ENCODE measurements around the gene DNM2. TPM values are rescaled to one million over a fixed set of nuclear protein-coding genes. Genes with fewer than 3 reads are reported as not detected.
A peak's percentile ranks its signal among the peaks of the same experiment; 100 is the strongest.

Gene DNM2
- total and polyA plus RNA-seq, 9 of the 15 experiments (the other 6 are each of a cell fraction or from before 2014, with no cell fraction given) = 2.2 to 161 (median 72.6) TPM

- TF ChIP-seq BRF1 (IDR thresholded peaks at IDR 0.05; ENCODE audit: borderline replicate concordance, extremely low read depth, insufficient read length) (no peak), CCNT2 (IDR thresholded peaks at IDR 0.05; ENCODE audit: borderline replicate concordance, extremely low read depth, insufficient read length, low read depth, low read length) (peak; percentile 49), MYNN (IDR thresholded peaks at IDR 0.05) (no peak), MYNN (CRISPR knock-in tag; IDR thresholded peaks at IDR 0.05) (no peak), SOX6 (IDR thresholded peaks at IDR 0.05) (peak; percentile 100), NFYB (IDR thresholded peaks at IDR 0.05; ENCODE audit: extremely low read depth, insufficient read length) (no peak), EP300 (IDR thresholded peaks at IDR 0.05; ENCODE audit: low read length) (peak; percentile 66; the same call in 1 of the 2 replicates), BHLHE40 (IDR thresholded peaks at IDR 0.05; ENCODE audit: low read length) (peak; percentile 60; the same call in 1 of the 2 replicates), RHOXF2B (CRISPR knock-in tag; conservative IDR thresholded peaks at IDR 0.05) (no peak), ZFP91 (CRISPR knock-in tag; IDR thresholded peaks at IDR 0.05) (no peak), HNRNPL (IDR thresholded peaks at IDR 0.05; ENCODE audit: low read depth, low read length) (no peak), HDAC3 (IDR thresholded peaks at IDR 0.05; ENCODE audit: borderline replicate concordance, partially characterized antibody) (peak; percentile 37), ZNF707 (CRISPR knock-in tag; conservative IDR thresholded peaks at IDR 0.05) (peak; percentile 81), ATF7 (IDR thresholded peaks at IDR 0.05) (peak; percentile 58), HOMEZ (CRISPR knock-in tag; IDR thresholded peaks at IDR 0.05) (no peak), KDM1A (IDR thresholded peaks at IDR 0.05) (peak in 1 of 2 experiments; percentile 79; a peak in 2 of 4 replicates), ZC3H11A (IDR thresholded peaks at IDR 0.05; ENCODE audit: low read depth, low read length) (no peak), CBFA2T3 (IDR thresholded peaks at IDR 0.05) (peak; percentile 86), SPI1 (IDR thresholded peaks at IDR 0.05; ENCODE audit: borderline replicate concordance, low read depth, low read length) (peak; percentile 91), TRIM28 (IDR thresholded peaks at IDR 0.05) (no peak), CTBP1 (IDR thresholded peaks at IDR 0.05; ENCODE audit: borderline replicate concordance) (peak; percentile 98), ZBTB7A (IDR thresholded peaks at IDR 0.05; ENCODE audit: borderline replicate concordance, control insufficient read depth, low read depth, low read length) (no peak), PCBP2 (IDR thresholded peaks at IDR 0.05; ENCODE audit: low read depth, low read length, poor library complexity, severe bottlenecking) (no peak), DPF2 (IDR thresholded peaks at IDR 0.05) (peak; percentile 58), NFIC (IDR thresholded peaks at IDR 0.05) (peak; percentile 66), ZNF23 (CRISPR knock-in tag; IDR thresholded peaks at IDR 0.05) (no peak)
Observed at GRCh38 chr19:10719466-10719961, 1.6 kb downstream of the DNM2 start (continued).
